PC-3 (cell line): ENCODE data around the gene CIZ1.

ENCODE experiments used
- CTCF ChIP-seq: fragments of 300-600 bp; sonication (generic); conservative IDR thresholded peaks from 2 replicates; pipeline ENCODE4 v1.5.1; 2017; ENCODE audit warnings: antibody characterized with exemption, low read depth, mild to moderate bottlenecking, low read length
- EZH2 ChIP-seq: fragments of 300-600 bp; sonication (generic); IDR thresholded peaks from one replicate; pipeline ENCODE4 v1.6.1; 2017; ENCODE audit warnings: antibody characterized with exemption, mild to moderate bottlenecking, low read length; ENCODE audit not compliant: unreplicated experiment
- EZH2phosphoT487 ChIP-seq: fragments of 300-600 bp; sonication (generic); IDR thresholded peaks from 2 replicates; pipeline ENCODE4 v1.6.1; 2018; ENCODE audit warnings: mild to moderate bottlenecking, antibody characterized with exemption, low read length, borderline replicate concordance

GRCh38 chr9:128206916-128207910, 15.8 kb upstream of the CIZ1 start:
- TF ChIP-seq EZH2phosphoT487 (no peak), CTCF (no peak), EZH2 (no peak)
